Muscle of back (tissue), 11 donors: ENCODE results near the gene FBXL20. TPM values are rescaled to one million over a fixed set of nuclear protein-coding genes. Genes with fewer than 3 reads are reported as not detected.

Source experiments
- DNase-seq, 3 donors: peaks; one replicate each; pipeline versions ENCODE4 v3.0.0 to v3.0.0-alpha.2; 2013
- polyA plus RNA-seq, 10 donors: library from polyadenylated mRNA; unstranded; fragments of 120-200 nt; gene quantifications; one replicate each; pipeline ENCODE4 v1.2.1, GENCODE V29; 2013; ENCODE audit not compliant: insufficient read length in 10 of 10

The FBXL20 gene
- polyA plus RNA-seq, 10 donors, result 5.1 to 8.1 (median 6.6) TPM

GRCh38 chr17:39205112-39205526 lies 196.3 kb downstream of the FBXL20 start:
- no peak for DNase-seq

DNA sequence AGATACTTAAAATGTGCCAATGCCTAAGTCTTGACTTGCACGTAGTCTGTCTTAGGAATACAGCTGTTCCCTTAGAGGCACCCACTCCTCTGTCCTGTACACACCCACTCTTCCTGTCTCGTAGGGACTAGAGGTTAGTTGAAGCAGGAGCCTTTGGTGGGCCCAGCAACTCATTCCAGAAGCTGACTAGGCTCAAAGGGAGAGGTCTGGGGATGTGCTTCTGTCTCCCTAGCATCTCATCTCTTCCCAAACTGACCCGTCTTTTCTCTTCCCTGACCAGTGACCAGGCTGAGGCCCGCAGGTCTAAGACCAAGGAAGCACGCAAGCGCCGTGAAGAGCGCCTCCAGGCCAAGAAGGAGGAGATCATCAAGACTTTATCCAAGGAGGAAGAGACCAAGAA lies 197.2 kb downstream of the FBXL20 start:
- no peak for DNase-seq

Other genes with a start within 250 kb of the FBXL20 start
- gene PLXDC1, start 250.0 kb downstream of the FBXL20 start, polyA plus RNA-seq, result 10 to 100 TPM in 3 of 10 donors, 1 to 10 TPM in 7; 4.0 to 14.0 (median 8.5) TPM
- gene ARL5C, start 235.5 kb downstream of the FBXL20 start, polyA plus RNA-seq, result under 1 TPM in 6 of 10 donors, not detected in 4; 0.24 to 0.42 (median 0.33) TPM
- gene CACNB1, start 204.0 kb downstream of the FBXL20 start, polyA plus RNA-seq, result 100 to 1,000 TPM in 9 of 10 donors, 10 to 100 TPM in 1; 85.0 to 201 (median 186) TPM
- gene RPL19, start 201.3 kb downstream of the FBXL20 start, polyA plus RNA-seq, result 1,000 to 10,000 TPM; 2,263 to 2,766 (median 2,554) TPM
- under 1 TPM; 0.13 to 0.96 (median 0.30) TPM for gene STAC2, start 175.7 kb downstream of the FBXL20 start, polyA plus RNA-seq
- 10 to 100 TPM; 23.9 to 36.8 (median 29.8) TPM for gene MED1, start 49.6 kb upstream of the FBXL20 start, polyA plus RNA-seq
- gene CDK12, start 59.9 kb upstream of the FBXL20 start, polyA plus RNA-seq, result 10 to 100 TPM; 23.4 to 42.2 (median 31.9) TPM
- under 1 TPM in 8 of 10 donors, not detected in 2; 0.01 to 0.22 (median 0.06) TPM for gene NEUROD2, start 206.3 kb upstream of the FBXL20 start, polyA plus RNA-seq
- 1 to 10 TPM; 1.1 to 3.5 (median 2.3) TPM for gene PPP1R1B, start 225.3 kb upstream of the FBXL20 start, polyA plus RNA-seq
- gene STARD3, start 235.5 kb upstream of the FBXL20 start, polyA plus RNA-seq, result 10 to 100 TPM; 27.5 to 41.4 (median 31.6) TPM